Endothelial cell of umbilical vein (primary cell): Measurements from ENCODE around the gene CYP2A13. TPM values are rescaled to one million over a fixed set of nuclear protein-coding genes. Genes with fewer than 3 reads are reported as not detected.
"Not testable (repeated sequence)": the region's sequence is repeated elsewhere in the genome, so short reads cannot be mapped to it uniquely, and the experiment has no call there.

Source experiments
- BruUV-seq: library from RNA; stranded (reverse); fragments of 400-500 nt; replicated peaks from 2 replicates; lab custom pipeline; 2021; lab: Mats Ljungman, UMichigan
- CTCF ChIA-PET: fragments of 300-600, 350-600 bp; sonication (Branson Sonifier 250); formaldehyde crosslinking; loops from one replicate; lab custom pipeline; 2021; ENCODE audit warnings: antibody characterized with exemption, inconsistent platforms; lab: Charles Lee
- POLR2A ChIA-PET: fragments of 300-600, 350-600 bp; sonication (Branson Sonifier 250); formaldehyde crosslinking; loops from one replicate; lab custom pipeline; 2021; ENCODE audit warnings: antibody characterized with exemption, inconsistent platforms; lab: Charles Lee
- DNase-seq: peaks from one replicate; pipeline ENCODE4 v3.0.0-alpha.2; 2011; ENCODE audit warnings: low read depth, low spot score
- FAIRE-seq: peaks from 2 replicates; lab custom pipeline; 2011; peaks lifted over from hg19 to GRCh38; lab: Jason Lieb, UNC
- H2AFZ ChIP-seq: 2 replicates; pipeline ENCODE4 v1.6.0; 2012; ENCODE audit warnings: low read depth, low read length, control low read depth, inconsistent platforms
- H3K27ac ChIP-seq: 2 replicates; pipeline ENCODE4 v1.5.1; 2011; ENCODE audit warnings: low read depth, mild to moderate bottlenecking, control low read depth, low read length, moderate library complexity; ENCODE audit not compliant: insufficient read depth
- H3K27me3 ChIP-seq, 2 experiments: 2 replicates each; pipeline versions ENCODE4 v1.6.0 to v1.6.1; 2011; ENCODE audit warnings: low read length in 2 of 2, mixed read lengths in 1 of 2; ENCODE audit not compliant: control insufficient read depth in 2 of 2, insufficient read depth in 2 of 2
- H3K36me3 ChIP-seq, 2 experiments: 2 replicates in 1 of 2; 3 replicates in 1 of 2; pipeline ENCODE4 v1.5.1; 2011; ENCODE audit warnings: low read length in 2 of 2, mild to moderate bottlenecking in 1 of 2, moderate library complexity in 1 of 2; ENCODE audit not compliant: control insufficient read depth in 2 of 2, insufficient read depth in 2 of 2; ENCODE audit errors: extremely low read depth in 1 of 2
- H3K4me1 ChIP-seq: 3 replicates; pipeline ENCODE4 v1.5.1; 2011; ENCODE audit warnings: mild to moderate bottlenecking, low read length; ENCODE audit not compliant: control insufficient read depth, insufficient read depth; ENCODE audit errors: extremely low read depth
- H3K4me2 ChIP-seq: 2 replicates; pipeline ENCODE4 v1.6.1; 2011; ENCODE audit warnings: low read length, control low read depth, mixed read lengths; ENCODE audit not compliant: insufficient read depth
- H3K4me3 ChIP-seq, 3 experiments: fragments of 200-600 bp in 1 of 3; sonication (generic), shearing (Covaris generic) in 1 of 3; replicated peaks in 1 of 3; 2 replicates each; pipeline ENCODE4 v1.5.1; 2011 to 2016; ENCODE audit warnings: control low read depth in 3 of 3, low read length in 3 of 3, mild to moderate bottlenecking in 2 of 3, inconsistent platforms in 1 of 3, low read depth in 1 of 3, moderate library complexity in 1 of 3; ENCODE audit not compliant: insufficient read depth in 1 of 3
- H3K79me2 ChIP-seq: 2 replicates; pipeline ENCODE4 v1.6.0; 2012; ENCODE audit warnings: low read length, inconsistent platforms; ENCODE audit not compliant: control insufficient read depth, insufficient read depth
- H3K9ac ChIP-seq: replicated peaks from 2 replicates; pipeline ENCODE3; 2011; ENCODE audit warnings: low read length, control low read depth; ENCODE audit not compliant: insufficient read depth; ENCODE audit errors: extremely low read depth
- H3K9me1 ChIP-seq: replicated peaks from 3 replicates; pipeline ENCODE4 v1.6.0; 2011; ENCODE audit warnings: mild to moderate bottlenecking, low read length; ENCODE audit not compliant: control insufficient read depth, insufficient read depth; ENCODE audit errors: extremely low read depth
- H3K9me3 ChIP-seq: replicated peaks from 2 replicates; pipeline ENCODE4 v1.5.1; 2012; ENCODE audit warnings: low read length, inconsistent platforms; ENCODE audit not compliant: control insufficient read depth, insufficient read depth
- H4K20me1 ChIP-seq: replicated peaks from 2 replicates; pipeline ENCODE3; 2011; ENCODE audit warnings: mild to moderate bottlenecking, low read length; ENCODE audit not compliant: control insufficient read depth, insufficient read depth; ENCODE audit errors: extremely low read depth
- CTCF ChIP-seq, 2 donors: IDR thresholded peaks; 1 replicate in 1 of 2; 2 replicates in 1 of 2; pipeline ENCODE4 v1.5.1; 2011; ENCODE audit warnings: low read length in 2 of 2, mild to moderate bottlenecking in 2 of 2, moderate library complexity in 2 of 2, control low read depth in 1 of 2, inconsistent platforms in 1 of 2, low read depth in 1 of 2; ENCODE audit not compliant: insufficient read depth in 1 of 2; ENCODE audit errors: extremely low read depth in 1 of 2
- EZH2 ChIP-seq: IDR thresholded peaks from 2 replicates; pipeline ENCODE4 v1.6.1; 2012; ENCODE audit warnings: borderline replicate concordance, low read depth, mild to moderate bottlenecking, moderate library complexity, low read length, inconsistent platforms; ENCODE audit not compliant: severe bottlenecking
- FOS ChIP-seq: IDR thresholded peaks from 2 replicates; pipeline ENCODE4 v1.6.1; 2011; ENCODE audit warnings: mild to moderate bottlenecking, low read length, moderate library complexity, borderline replicate concordance; ENCODE audit not compliant: insufficient read depth
- GATA2 ChIP-seq: IDR thresholded peaks from 2 replicates; pipeline ENCODE4 v1.7.0; 2011; ENCODE audit warnings: low read depth, mild to moderate bottlenecking, moderate library complexity, mixed read lengths, low read length; ENCODE audit not compliant: insufficient read length, insufficient read depth
- JUN ChIP-seq: IDR thresholded peaks from 2 replicates; pipeline ENCODE4 v1.6.1; 2011; ENCODE audit warnings: borderline replicate concordance, low read depth; ENCODE audit not compliant: insufficient read length, insufficient read depth
- MAX ChIP-seq: IDR thresholded peaks from 2 replicates; pipeline ENCODE4 v1.6.1; 2011; ENCODE audit not compliant: insufficient read depth, insufficient read length
- MYC ChIP-seq: IDR thresholded peaks from one replicate; pipeline ENCODE4 v1.6.1; 2011; ENCODE audit warnings: mild to moderate bottlenecking, low read depth, low read length
- POLR2A ChIP-seq: IDR thresholded peaks from 2 replicates; pipeline ENCODE4 v1.6.1; 2012; ENCODE audit warnings: low read depth, mild to moderate bottlenecking, control low read depth, low read length
- POLR2AphosphoS5 ChIP-seq: IDR thresholded peaks from 2 replicates; pipeline ENCODE4 v1.6.1; 2012; ENCODE audit warnings: low read depth, mild to moderate bottlenecking, control low read depth, low read length, moderate library complexity; ENCODE audit not compliant: insufficient read depth
- dilution Hi-C: fragments of 300-500 bp; cut with MboI; formaldehyde crosslinking; loops from one replicate; pipeline ENCODE4 v1.15.0; 2019; ENCODE audit warnings: low sequenced_read_pairs; ENCODE audit not compliant: extremely low pct_ligation_motif_present
- intact Hi-C: fragments of 100-400 bp; cut with micrococcal nuclease; formaldehyde crosslinking; loops from one replicate; pipeline ENCODE4 v1.10.0; 2022
- polyA plus RNA-seq, 4 experiments: library from polyadenylated mRNA; depleted of rRNA in 3 of 4; stranded (reverse) in 3 of 4; unstranded in 1 of 4; fragments of >200 nt; gene quantifications; 2 replicates each; pipeline versions ENCODE4 v1.2.1 to v1.2.3, GENCODE V29; 2011 to 2012; ENCODE audit warnings: missing spikeins in 1 of 4
- total RNA-seq: library from RNA; stranded (reverse); gene quantifications from 2 replicates; pipeline ENCODE4 v1.2.3, GENCODE V29; 2021

CYP2A13 gene
- total and polyA plus RNA-seq, 2 donors (not counting 3 experiments of a cell fraction or from before 2014, with no cell fraction given) = not detected

- H3K27ac ChIP-seq, H2AFZ ChIP-seq, H3K4me2 ChIP-seq, H3K9me3 ChIP-seq, dilution Hi-C loops, H3K36me3 ChIP-seq, FAIRE-seq, CTCF ChIA-PET, H4K20me1 ChIP-seq, intact Hi-C loops, DNase-seq, H3K9ac ChIP-seq, POLR2A ChIA-PET, H3K27me3 ChIP-seq, H3K4me3 ChIP-seq, H3K79me2 ChIP-seq, BruUV-seq, H3K9me1 ChIP-seq, H3K4me1 ChIP-seq: not testable (repeated sequence)
Measured at GRCh38 chr19:41045095-41045494, 43.2 kb upstream of the CYP2A13 start.

GRCh38 chr19:41050426-41050825 lies 37.8 kb upstream of the CYP2A13 start:
- no peak overlapping the region for H3K27ac ChIP-seq
- no TSS peak for BruUV-seq
- H2AFZ ChIP-seq = no peak overlapping the region
- ChIA-PET POLR2A (no interaction called here), CTCF (no interaction called here)
- no peaks in the 10 kb centered on the region for H3K36me3 ChIP-seq
- no peaks in the 10 kb centered on the region for H3K4me1 ChIP-seq
- no peak overlapping the region for H3K4me2 ChIP-seq
- intact Hi-C loops = no loop called here
- H3K9me1 ChIP-seq = no peaks in the 10 kb centered on the region
- FAIRE-seq (no peak), DNase-seq (no peak)
- H3K79me2 ChIP-seq = no peaks in the 10 kb centered on the region
- TF ChIP-seq FOS (no peak), EZH2 (no peak), POLR2A (no peak), JUN (no peak), GATA2 (no peak), MAX (no peak), CTCF (IDR thresholded peaks at IDR 0.05; ENCODE audit: extremely low read depth in 1 of 2, insufficient read depth in 1 of 2, low read depth in 1 of 2, low read length in 2 of 2) (no peak), POLR2AphosphoS5 (no peak), MYC (no peak)
- H3K27me3 ChIP-seq = no peaks in the 10 kb centered on the region
- no peaks in the 10 kb centered on the region for H3K9me3 ChIP-seq
- H3K9ac ChIP-seq = no peak overlapping the region
- H3K4me3 ChIP-seq = no peak overlapping the region
- H4K20me1 ChIP-seq = no peaks in the 10 kb centered on the region
- dilution Hi-C loops = no loop called here

- dilution Hi-C loops, H3K9ac ChIP-seq, H3K4me1 ChIP-seq, H3K9me3 ChIP-seq, H3K27me3 ChIP-seq, H3K4me2 ChIP-seq, H3K9me1 ChIP-seq, BruUV-seq, H3K27ac ChIP-seq, H2AFZ ChIP-seq, CTCF ChIA-PET, FAIRE-seq, intact Hi-C loops, DNase-seq, H3K79me2 ChIP-seq, H3K36me3 ChIP-seq, POLR2A ChIA-PET, H4K20me1 ChIP-seq, H3K4me3 ChIP-seq: not testable (repeated sequence)
Measured at GRCh38 chr19:41052162-41052561, 36.1 kb upstream of the CYP2A13 start.
